GM21723 (cell line): ENCODE measurements around the gene EPC2.
"Not testable (repeated sequence)": the region's sequence is repeated elsewhere in the genome, so short reads cannot be mapped to it uniquely, and the experiment has no call there.

Experiments used
- ATAC-seq: cut with Tn5 transposase; IDR thresholded peaks from one replicate; pipeline ENCODE4 v1.9.1; 2021; ENCODE audit warnings: mild to moderate bottlenecking, moderate library complexity; ENCODE audit not compliant: unreplicated experiment

EPC2 gene

GRCh38 chr2:148667113-148667836 lies 22.7 kb downstream of the EPC2 start:
- ATAC-seq, result no peak

DNA sequence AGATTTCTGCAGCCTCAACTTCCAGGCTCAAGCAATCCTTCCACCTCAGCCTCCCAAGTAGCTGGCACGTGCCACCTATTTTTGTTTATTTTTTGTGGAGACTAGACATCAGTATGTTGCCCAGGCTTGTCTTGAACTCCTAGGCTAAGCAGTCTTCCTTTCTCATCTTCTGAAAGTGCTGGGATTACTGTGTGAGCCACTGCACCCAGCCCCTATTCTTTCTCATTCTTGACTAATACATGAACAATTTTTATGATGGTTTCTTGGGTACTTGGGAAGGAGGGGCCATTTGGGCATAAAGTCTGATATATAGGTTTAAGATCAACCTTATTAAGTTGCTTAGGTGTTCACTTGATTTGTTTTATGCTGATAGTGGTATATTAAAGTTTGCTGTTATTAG lies 26.2 kb downstream of the EPC2 start:
- no peak for ATAC-seq

- ATAC-seq, result no peak
Observed at GRCh38 chr2:148674063-148675020, 29.8 kb downstream of the EPC2 start.

- ATAC-seq, result no peak
Observed at GRCh38 chr2:148675708-148676107, 31.2 kb downstream of the EPC2 start.

DNA sequence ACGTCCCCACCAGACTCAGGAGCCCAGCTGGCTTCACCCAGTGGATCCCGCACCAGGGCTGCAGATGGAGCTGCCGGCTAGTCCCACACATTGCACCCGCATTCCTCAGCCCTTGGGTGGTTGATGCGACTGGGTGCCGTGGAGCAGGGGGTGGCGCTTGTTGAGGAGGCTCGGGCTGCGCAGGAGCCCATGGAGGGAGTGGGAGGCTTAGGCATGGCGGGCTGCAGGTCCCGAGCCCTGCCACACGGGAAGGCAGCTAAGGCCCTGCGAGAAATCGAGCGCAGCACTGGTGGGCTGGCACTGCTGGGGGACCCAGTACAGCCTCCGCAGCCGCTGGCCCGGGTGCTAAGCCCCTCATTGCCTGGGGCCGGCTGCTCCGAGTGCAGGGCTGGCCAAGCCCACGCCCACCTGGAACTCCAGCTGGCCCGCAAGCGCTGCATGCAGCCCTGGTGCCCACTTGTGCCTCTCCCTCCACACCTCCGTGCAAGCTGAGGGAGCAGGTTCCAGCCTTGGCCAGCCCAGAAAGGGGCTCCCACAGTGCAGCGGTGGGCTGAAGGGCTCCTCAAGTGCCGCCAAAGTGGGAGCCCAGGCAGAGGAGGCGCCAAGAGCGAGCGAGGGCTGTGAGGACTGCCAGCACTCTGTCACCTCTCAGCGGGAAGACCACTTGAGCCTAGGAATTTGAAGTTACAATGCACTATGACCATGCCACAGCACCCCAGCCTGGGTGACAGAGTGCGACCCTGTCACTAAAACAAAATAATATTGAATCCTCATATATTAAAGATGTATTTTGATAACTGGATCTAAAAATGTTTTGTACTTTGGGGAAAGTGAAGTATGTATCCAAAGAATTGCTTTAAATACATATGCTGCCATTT lies 34.0 kb downstream of the EPC2 start:
- ATAC-seq, result not testable (repeated sequence)

DNA sequence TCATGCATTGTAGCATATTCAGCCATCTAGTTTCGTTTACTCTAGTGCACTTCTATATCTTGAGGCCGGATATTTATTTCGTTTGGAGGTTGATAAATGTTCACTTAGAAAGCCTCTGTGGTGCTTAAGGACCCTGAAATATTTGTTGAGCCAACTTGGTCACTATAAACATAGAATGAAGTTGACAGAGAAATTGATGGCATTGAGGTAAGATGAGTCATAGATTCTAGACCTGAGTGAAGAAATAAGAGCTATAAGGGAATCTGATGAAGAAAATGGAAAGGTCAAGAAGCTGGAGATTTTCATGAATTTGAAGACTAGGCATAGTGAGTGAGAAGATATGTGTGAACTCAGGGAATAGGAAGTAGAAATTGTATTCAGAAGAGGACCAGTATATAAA lies 35.9 kb downstream of the EPC2 start:
- ATAC-seq, result no peak

DNA sequence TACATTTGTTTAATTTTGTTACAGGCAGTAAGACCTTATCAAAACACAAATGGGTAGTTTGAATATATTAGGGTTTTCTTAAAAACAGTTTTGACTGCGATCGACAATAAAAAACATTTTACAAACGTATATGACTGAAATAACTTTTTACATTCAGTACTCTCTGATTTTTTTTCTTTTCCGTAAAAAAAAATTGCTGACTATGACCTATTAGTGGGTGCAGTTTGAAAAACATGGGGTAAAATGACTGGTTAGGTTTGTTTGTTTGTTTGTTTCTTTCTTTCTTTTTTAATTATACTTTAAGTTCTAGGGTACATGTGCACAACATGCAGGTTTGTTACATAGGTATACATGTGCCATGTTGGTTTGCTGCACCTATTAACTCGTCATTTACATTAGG lies 36.9 kb downstream of the EPC2 start:
- ATAC-seq, result no peak

GRCh38 chr2:148681862-148682261 lies 37.3 kb downstream of the EPC2 start:
- not testable (repeated sequence) for ATAC-seq

- ATAC-seq, result no peak
Observed at GRCh38 chr2:148684507-148684906, 40.0 kb downstream of the EPC2 start.

DNA sequence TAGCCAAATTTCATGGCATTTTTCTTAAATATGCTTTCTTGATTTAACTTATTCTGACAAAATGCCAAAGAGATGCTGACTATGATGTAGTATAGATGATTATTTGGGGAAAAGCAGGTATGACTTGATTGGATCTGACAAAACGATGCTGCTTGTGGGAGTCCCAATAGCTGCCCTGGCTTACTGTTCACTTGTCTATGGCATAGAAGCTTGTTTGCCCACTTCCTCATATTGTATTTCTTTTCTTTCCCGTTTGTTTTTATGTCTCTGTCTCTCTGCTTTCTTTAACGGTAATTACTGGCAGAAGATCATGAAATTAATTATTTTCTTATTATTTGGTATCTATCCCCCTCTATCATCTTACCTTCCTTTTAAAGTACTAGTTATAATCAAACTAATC lies 43.0 kb downstream of the EPC2 start:
- no peak for ATAC-seq

DNA sequence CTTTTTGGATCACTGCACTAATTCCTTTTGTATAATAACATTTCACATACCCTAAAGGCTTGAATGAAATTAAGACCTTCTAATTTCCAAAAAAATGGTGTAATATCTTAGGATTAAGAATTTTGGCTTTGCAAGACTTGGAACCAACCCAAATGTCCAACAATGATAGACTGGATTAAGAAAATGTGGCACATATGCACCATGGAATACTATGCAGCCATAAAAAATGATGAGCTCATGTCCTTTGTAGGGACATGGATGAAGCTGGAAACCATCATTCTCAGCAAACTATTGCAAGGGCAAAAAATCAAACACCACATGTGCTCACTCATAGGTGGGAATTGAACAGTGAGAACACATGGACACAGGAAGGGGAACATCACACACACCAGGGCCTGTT lies 43.5 kb downstream of the EPC2 start:
- ATAC-seq, result not testable (repeated sequence)

DNA sequence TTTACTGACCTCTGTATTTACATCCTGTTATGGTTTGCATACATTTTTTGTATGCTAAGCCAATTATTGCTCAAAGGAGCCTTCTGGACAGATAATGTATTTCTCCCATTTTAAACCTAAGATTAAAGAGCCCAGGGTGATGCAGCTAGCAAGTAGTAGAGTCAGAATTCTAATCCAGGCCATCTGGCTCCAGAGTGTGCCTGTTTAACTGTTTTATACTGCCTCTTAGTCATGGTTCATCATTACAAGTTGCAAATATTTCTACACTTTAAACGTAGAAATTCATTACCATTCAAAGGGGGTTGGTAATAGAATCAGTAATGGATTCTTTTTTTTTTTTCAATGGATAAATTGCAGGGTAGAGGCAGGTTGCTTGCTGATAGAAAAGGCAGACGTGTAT lies 52.4 kb downstream of the EPC2 start:
- no peak for ATAC-seq

GRCh38 chr2:148699830-148700229 lies 55.3 kb downstream of the EPC2 start:
- ATAC-seq, result no peak

GRCh38 chr2:148701039-148701438 lies 56.5 kb downstream of the EPC2 start:
- no peak for ATAC-seq

DNA sequence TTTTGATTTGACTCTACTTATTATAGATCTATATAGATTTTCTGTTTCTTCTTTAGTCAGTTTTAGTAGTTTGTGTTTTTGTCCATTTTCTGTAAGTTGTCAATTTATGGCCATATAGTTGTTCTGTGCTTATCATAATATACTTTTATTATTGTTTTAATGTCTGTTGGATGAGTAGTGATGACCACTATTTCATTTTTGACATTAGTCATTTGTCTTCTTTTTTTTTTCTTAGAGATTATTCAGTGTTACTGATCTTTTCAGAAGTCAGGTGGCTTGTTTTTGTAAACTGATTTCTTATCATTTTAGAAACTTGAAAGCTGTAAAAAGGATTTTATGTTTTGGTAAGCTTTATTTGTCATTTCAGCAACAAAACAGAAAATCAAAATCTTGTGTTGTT lies 57.3 kb downstream of the EPC2 start:
- no peak for ATAC-seq

- no peak for ATAC-seq
Observed at GRCh38 chr2:148702475-148702874, 57.9 kb downstream of the EPC2 start.

GRCh38 chr2:148704247-148704646 lies 59.7 kb downstream of the EPC2 start:
- ATAC-seq, result no peak

DNA sequence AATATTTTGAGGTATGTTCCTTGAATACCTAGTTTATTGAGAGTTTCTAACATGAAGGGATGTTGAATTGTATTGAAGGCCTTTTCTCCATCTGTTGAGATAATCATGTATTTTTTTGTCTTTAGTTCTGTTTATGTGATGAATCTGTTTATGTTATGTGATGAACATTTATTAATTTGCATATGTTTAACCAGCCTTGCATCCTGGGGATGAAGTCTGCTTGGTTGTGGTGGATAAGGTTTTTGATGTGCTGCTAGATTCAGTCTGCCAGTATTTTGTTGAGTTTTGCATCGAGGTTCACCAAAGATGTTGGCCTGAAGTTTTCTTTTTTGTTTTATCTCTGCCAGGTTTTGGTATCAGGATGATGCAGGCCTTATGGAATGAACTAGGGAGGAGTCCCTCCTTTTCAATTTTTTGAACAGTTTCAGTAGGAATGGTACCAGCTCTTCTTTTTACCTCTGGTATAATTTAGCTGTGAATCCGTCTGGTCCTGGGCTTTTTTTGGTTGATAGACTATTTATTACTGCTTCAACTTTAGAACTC lies 71.9 kb downstream of the EPC2 start:
- no peak for ATAC-seq

GRCh38 chr2:148718039-148718438 lies 73.5 kb downstream of the EPC2 start:
- ATAC-seq, result no peak

GRCh38 chr2:148719195-148719749 lies 74.7 kb downstream of the EPC2 start:
- ATAC-seq, result no peak
